GM12875 (cell line): Measurements from ENCODE around the gene FGFR2.

Experiments
- H3K4me3 ChIP-seq: one replicate; pipeline ENCODE4 v1.5.1; 2011; ENCODE audit warnings: low read depth, low read length, control low read depth
- CTCF ChIP-seq: IDR thresholded peaks from 2 replicates; pipeline ENCODE4 v1.5.1; 2011; ENCODE audit warnings: low read depth, mild to moderate bottlenecking, control low read depth, inconsistent platforms, low read length, moderate library complexity, borderline replicate concordance; ENCODE audit not compliant: insufficient read depth

FGFR2 gene

GRCh38 chr10:121553511-121554264, 44.6 kb downstream of the FGFR2 start:
- no peak for TF ChIP-seq CTCF

DNA sequence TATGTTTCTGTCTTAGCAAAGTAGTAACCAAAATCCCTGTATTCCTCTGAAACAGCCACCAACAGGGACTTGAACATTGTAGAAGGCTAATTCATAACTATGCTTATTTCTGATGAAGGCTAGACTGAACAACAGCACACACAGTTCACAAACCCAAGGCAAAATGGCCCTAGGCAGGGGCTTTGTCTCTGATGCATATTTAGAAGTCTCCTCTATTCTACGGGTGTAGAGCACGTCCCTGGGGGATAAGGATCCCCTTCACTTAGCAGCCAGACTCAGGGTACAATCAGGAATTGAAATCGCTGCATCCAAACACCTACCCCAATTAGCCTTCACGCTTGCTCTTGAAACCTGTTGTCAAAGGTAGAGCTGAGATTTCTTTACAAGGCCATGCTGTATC, 45.5 kb downstream of the FGFR2 start:
- TF ChIP-seq CTCF: no peak
- no peak overlapping the region for H3K4me3 ChIP-seq

More at GRCh38 chr10:121553511-121554264, 44.6 kb downstream of the FGFR2 start:
- no peak overlapping the region for H3K4me3 ChIP-seq

GRCh38 chr10:121551210-121551885, 46.9 kb downstream of the FGFR2 start:
- no peak for TF ChIP-seq CTCF
- H3K4me3 ChIP-seq: no peak overlapping the region

GRCh38 chr10:121544301-121544869, 53.9 kb downstream of the FGFR2 start:
- no peak for TF ChIP-seq CTCF

GRCh38 chr10:121543545-121543944, 54.7 kb downstream of the FGFR2 start:
- no peak for TF ChIP-seq CTCF
- no peak overlapping the region for H3K4me3 ChIP-seq

More at GRCh38 chr10:121544301-121544869, 53.9 kb downstream of the FGFR2 start:
- no peak overlapping the region for H3K4me3 ChIP-seq

- no peak overlapping the region for H3K4me3 ChIP-seq
- TF ChIP-seq CTCF: no peak
These were observed 56.7 kb downstream of the FGFR2 start for GRCh38 chr10:121541450-121542120.
